Trophoblast cell (in vitro differentiated cells and primary cell): Measurements from ENCODE around the gene RAPGEF2.
"Not testable (repeated sequence)": the region's sequence is repeated elsewhere in the genome, so short reads cannot be mapped to it uniquely, and the experiment has no call there.

Source experiments
- DNase-seq, 2 donors: peaks; one replicate each; pipeline ENCODE4 v3.0.0-alpha.2; 2016
- H2AFZ ChIP-seq: 2 replicates; pipeline ENCODE4 v1.6.1; 2013; ENCODE audit warnings: low read length, moderate library complexity, mild to moderate bottlenecking; ENCODE audit not compliant: insufficient read depth, poor library complexity
- H2AK5ac ChIP-seq: 2 replicates; pipeline ENCODE4 v1.6.1; 2013; ENCODE audit warnings: mild to moderate bottlenecking, low read length
- H2BK120ac ChIP-seq: 2 replicates; pipeline ENCODE4 v1.6.1; 2013; ENCODE audit warnings: low read length, mild to moderate bottlenecking, moderate library complexity; ENCODE audit not compliant: insufficient read depth, poor library complexity
- H2BK12ac ChIP-seq: 2 replicates; pipeline ENCODE4 v1.6.1; 2013; ENCODE audit warnings: mild to moderate bottlenecking, low read length, moderate library complexity
- H2BK5ac ChIP-seq: 2 replicates; pipeline ENCODE4 v1.6.1; 2013; ENCODE audit warnings: low read length, low read depth, moderate library complexity, mild to moderate bottlenecking; ENCODE audit not compliant: poor library complexity
- H3K14ac ChIP-seq: 2 replicates; pipeline ENCODE4 v1.6.1; 2013; ENCODE audit warnings: mild to moderate bottlenecking, low read length
- H3K18ac ChIP-seq: 2 replicates; pipeline ENCODE4 v1.6.1; 2013; ENCODE audit warnings: mild to moderate bottlenecking, low read length
- H3K23ac ChIP-seq: 2 replicates; pipeline ENCODE4 v1.6.1; 2013; ENCODE audit warnings: low read length
- H3K27ac ChIP-seq: 2 replicates; pipeline ENCODE4 v1.5.1; 2013; ENCODE audit warnings: low read depth, mild to moderate bottlenecking, inconsistent platforms, low read length, moderate library complexity
- H3K27me3 ChIP-seq: 2 replicates; pipeline ENCODE4 v1.6.1; 2013; ENCODE audit warnings: inconsistent platforms, mild to moderate bottlenecking, low read length, moderate library complexity; ENCODE audit not compliant: insufficient read depth
- H3K36me3 ChIP-seq, 2 experiments: 1 replicate in 1 of 2; 2 replicates in 1 of 2; pipeline ENCODE4 v1.6.1; 2013; ENCODE audit warnings: low read length in 2 of 2, mild to moderate bottlenecking in 2 of 2, moderate library complexity in 1 of 2; ENCODE audit not compliant: insufficient read depth in 2 of 2, control insufficient read depth in 1 of 2
- H3K4ac ChIP-seq: 2 replicates; pipeline ENCODE4 v1.6.1; 2013; ENCODE audit warnings: low read depth, mild to moderate bottlenecking, low read length, moderate library complexity
- H3K4me1 ChIP-seq, 2 experiments: 1 replicate in 1 of 2; 2 replicates in 1 of 2; pipeline ENCODE4 v1.6.1; 2013; ENCODE audit warnings: low read length in 2 of 2, mild to moderate bottlenecking in 2 of 2, moderate library complexity in 1 of 2; ENCODE audit not compliant: insufficient read depth in 2 of 2, control insufficient read depth in 1 of 2
- H3K4me2 ChIP-seq: 2 replicates; pipeline ENCODE4 v1.6.1; 2013; ENCODE audit warnings: inconsistent platforms, mild to moderate bottlenecking, low read length, moderate library complexity
- H3K4me3 ChIP-seq: 2 replicates; pipeline ENCODE4 v1.5.1; 2013; ENCODE audit warnings: mild to moderate bottlenecking, low read depth, low read length, inconsistent platforms
- H3K79me1 ChIP-seq: one replicate; pipeline ENCODE4 v1.6.1; 2013; ENCODE audit warnings: low read length
- H3K79me2 ChIP-seq: 2 replicates; pipeline ENCODE4 v1.6.1; 2013; ENCODE audit warnings: low read length, mild to moderate bottlenecking; ENCODE audit not compliant: control insufficient read depth, insufficient read depth, poor library complexity
- H3K9ac ChIP-seq: 2 replicates; pipeline ENCODE4 v1.6.1; 2013; ENCODE audit warnings: mild to moderate bottlenecking, low read length
- H3K9me3 ChIP-seq: 2 replicates; pipeline ENCODE4 v1.6.1; 2013; ENCODE audit warnings: low read depth, mild to moderate bottlenecking, control low read depth, inconsistent platforms, low read length; ENCODE audit not compliant: insufficient read depth
- H4K12ac ChIP-seq: 2 replicates; pipeline ENCODE4 v1.6.1; 2013; ENCODE audit warnings: low read depth, mild to moderate bottlenecking, low read length, moderate library complexity
- H4K8ac ChIP-seq: 2 replicates; pipeline ENCODE4 v1.6.1; 2013; ENCODE audit warnings: low read depth, mild to moderate bottlenecking, low read length, moderate library complexity
- H4K91ac ChIP-seq: one replicate; pipeline ENCODE4 v1.6.1; 2013; ENCODE audit warnings: low read depth, mild to moderate bottlenecking, low read length, moderate library complexity
- WGBS: extraction: QIAGEN DNeasy Blood & Tissue Kit; methylation state at CpG from one replicate; pipeline ENCODE4 v1.1.7; 2013; ENCODE audit warnings: missing lambda C conversion rate; ENCODE audit not compliant: insufficient read length, insufficient coverage; ENCODE audit errors: extremely low coverage; 5-methylcytosine and 5-hydroxymethylcytosine counted together

The RAPGEF2 gene

GRCh38 chr4:159065513-159066240, 37.2 kb upstream of the RAPGEF2 start:
- H3K9me3 ChIP-seq: no peaks in the 10 kb centered on the region
- peaks cover 0 to under 1% of the 10 kb centered on the region in 2 experiments for H3K4me1 ChIP-seq
- H2BK5ac ChIP-seq: no peak overlapping the region
- no peak overlapping the region for H2BK120ac ChIP-seq
- peaks cover under 1% of the 10 kb centered on the region for H3K79me1 ChIP-seq
- no peak overlapping the region for H2AK5ac ChIP-seq
- WGBS: no CpG with 5 or more reads among the region's 3 CpGs
- no peaks in the 10 kb centered on the region for H3K79me2 ChIP-seq
- H3K23ac ChIP-seq: no peak overlapping the region
- no peak overlapping the region for H3K27ac ChIP-seq
- H3K4ac ChIP-seq: no peak overlapping the region
- no peak overlapping the region for H4K12ac ChIP-seq
- H3K36me3 ChIP-seq: no peaks in the 10 kb centered on the region
- no peaks in the 10 kb centered on the region for H3K27me3 ChIP-seq
- H2BK12ac ChIP-seq: no peak overlapping the region
- H3K4me2 ChIP-seq: no peak overlapping the region
- no peak overlapping the region for H2AFZ ChIP-seq
- H3K9ac ChIP-seq: no peak overlapping the region
- no peak overlapping the region for H3K4me3 ChIP-seq
- H3K14ac ChIP-seq: no peak overlapping the region
- no peak overlapping the region for H4K8ac ChIP-seq
- H4K91ac ChIP-seq: no peak overlapping the region
- H3K18ac ChIP-seq: no peak overlapping the region
- peak in 1 of 2 donors; percentile 96 for DNase-seq

GRCh38 chr4:159068139-159068538, 34.7 kb upstream of the RAPGEF2 start:
- not testable (repeated sequence) for H2AFZ ChIP-seq, H3K14ac ChIP-seq, H3K36me3 ChIP-seq, H4K8ac ChIP-seq, H3K23ac ChIP-seq, H3K4me3 ChIP-seq, H3K79me1 ChIP-seq, H2AK5ac ChIP-seq, DNase-seq, H3K18ac ChIP-seq, H3K79me2 ChIP-seq, H3K27ac ChIP-seq, H3K27me3 ChIP-seq, H4K91ac ChIP-seq, H2BK12ac ChIP-seq, H3K9ac ChIP-seq, H3K4ac ChIP-seq, H3K9me3 ChIP-seq, H3K4me2 ChIP-seq, H2BK5ac ChIP-seq, H2BK120ac ChIP-seq, H3K4me1 ChIP-seq, H4K12ac ChIP-seq
- no CpG with 5 or more reads among the region's 5 CpGs for WGBS

- no CpG with 5 or more reads among the region's 3 CpGs for WGBS
- H2BK5ac ChIP-seq: no peak overlapping the region
- H3K23ac ChIP-seq: no peak overlapping the region
- no peak overlapping the region for H2AK5ac ChIP-seq
- no peak overlapping the region for H3K14ac ChIP-seq
- peaks cover 5 to 6% of the 10 kb centered on the region in 2 experiments for H3K4me1 ChIP-seq
- H3K27me3 ChIP-seq: no peaks in the 10 kb centered on the region
- no peak overlapping the region for H3K18ac ChIP-seq
- no peak overlapping the region for H4K8ac ChIP-seq
- no peak overlapping the region for H2AFZ ChIP-seq
- H3K4ac ChIP-seq: no peak overlapping the region
- H3K4me2 ChIP-seq: no peak overlapping the region
- DNase-seq: no peak
- no peaks in the 10 kb centered on the region for H3K36me3 ChIP-seq
- no peak overlapping the region for H2BK12ac ChIP-seq
- H3K79me1 ChIP-seq: peaks cover 9% of the 10 kb centered on the region
- no peaks in the 10 kb centered on the region for H3K9me3 ChIP-seq
- H3K4me3 ChIP-seq: no peak overlapping the region
- no peak overlapping the region for H4K12ac ChIP-seq
- H4K91ac ChIP-seq: no peak overlapping the region
- H3K79me2 ChIP-seq: no peaks in the 10 kb centered on the region
- no peak overlapping the region for H3K9ac ChIP-seq
- H2BK120ac ChIP-seq: no peak overlapping the region
- H3K27ac ChIP-seq: no peak overlapping the region
These were observed 33.0 kb upstream of the RAPGEF2 start for GRCh38 chr4:159069922-159070321.

GRCh38 chr4:159070742-159071141, 32.1 kb upstream of the RAPGEF2 start:
- no peaks in the 10 kb centered on the region for H3K36me3 ChIP-seq
- H3K4me1 ChIP-seq: peaks cover 5 to 6% of the 10 kb centered on the region in 2 experiments
- H4K12ac ChIP-seq: no peak overlapping the region
- no peak overlapping the region for H4K8ac ChIP-seq
- H3K4me3 ChIP-seq: no peak overlapping the region
- no peak overlapping the region for H3K9ac ChIP-seq
- no peak overlapping the region for H3K23ac ChIP-seq
- H3K14ac ChIP-seq: no peak overlapping the region
- H3K9me3 ChIP-seq: no peaks in the 10 kb centered on the region
- no peak overlapping the region for H3K4me2 ChIP-seq
- H3K27me3 ChIP-seq: no peaks in the 10 kb centered on the region
- H3K27ac ChIP-seq: peak overlapping the region; percentile 89
- H2AK5ac ChIP-seq: no peak overlapping the region
- H2BK120ac ChIP-seq: peak overlapping the region; percentile 11
- no peak for DNase-seq
- peak overlapping the region; percentile 23 for H2BK12ac ChIP-seq
- H3K4ac ChIP-seq: no peak overlapping the region
- H2BK5ac ChIP-seq: no peak overlapping the region
- no peak overlapping the region for H2AFZ ChIP-seq
- peaks cover 9% of the 10 kb centered on the region for H3K79me1 ChIP-seq
- no peak overlapping the region for H4K91ac ChIP-seq
- WGBS: no CpG with 5 or more reads among the region's 4 CpGs
- H3K18ac ChIP-seq: no peak overlapping the region
- no peaks in the 10 kb centered on the region for H3K79me2 ChIP-seq
